Measurements from ENCODE around the gene EPHA3.

DNA sequence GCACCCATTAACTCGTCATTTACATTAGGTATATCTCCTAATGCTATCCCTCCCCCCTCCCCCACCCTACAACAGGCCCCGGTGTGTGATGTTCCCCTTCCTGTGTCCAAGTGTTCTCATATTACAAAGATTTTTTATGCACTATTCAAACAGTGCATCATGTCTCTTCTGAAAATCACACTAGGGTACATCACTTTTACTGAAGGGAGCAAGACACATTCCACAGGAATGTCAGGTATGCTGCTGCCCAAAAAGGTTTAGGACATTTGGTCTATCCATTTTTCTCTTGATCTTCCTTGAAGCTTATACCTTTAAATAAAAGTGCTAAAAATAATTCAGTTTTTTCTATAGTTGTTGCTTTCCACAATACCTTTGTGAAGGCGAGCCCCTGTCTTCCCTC lies 9.2 kb upstream of the EPHA3 start:
- TF ChIP-seq, protein P1, sequence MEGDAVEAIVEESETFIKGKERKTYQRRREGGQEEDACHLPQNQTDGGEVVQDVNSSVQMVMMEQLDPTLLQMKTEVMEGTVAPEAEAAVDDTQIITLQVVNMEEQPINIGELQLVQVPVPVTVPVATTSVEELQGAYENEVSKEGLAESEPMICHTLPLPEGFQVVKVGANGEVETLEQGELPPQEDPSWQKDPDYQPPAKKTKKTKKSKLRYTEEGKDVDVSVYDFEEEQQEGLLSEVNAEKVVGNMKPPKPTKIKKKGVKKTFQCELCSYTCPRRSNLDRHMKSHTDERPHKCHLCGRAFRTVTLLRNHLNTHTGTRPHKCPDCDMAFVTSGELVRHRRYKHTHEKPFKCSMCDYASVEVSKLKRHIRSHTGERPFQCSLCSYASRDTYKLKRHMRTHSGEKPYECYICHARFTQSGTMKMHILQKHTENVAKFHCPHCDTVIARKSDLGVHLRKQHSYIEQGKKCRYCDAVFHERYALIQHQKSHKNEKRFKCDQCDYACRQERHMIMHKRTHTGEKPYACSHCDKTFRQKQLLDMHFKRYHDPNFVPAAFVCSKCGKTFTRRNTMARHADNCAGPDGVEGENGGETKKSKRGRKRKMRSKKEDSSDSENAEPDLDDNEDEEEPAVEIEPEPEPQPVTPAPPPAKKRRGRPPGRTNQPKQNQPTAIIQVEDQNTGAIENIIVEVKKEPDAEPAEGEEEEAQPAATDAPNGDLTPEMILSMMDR (IDR thresholded peaks at IDR 0.05), result no peak
- no peak for TF ChIP-seq POLR2AphosphoS5 (IDR thresholded peaks at IDR 0.05)

Data from suprapubic skin (tissue), 3 donors.